Activated T-cell treated with anti-CD3 and anti-CD28 coated beads for 1 hour (primary cell): ENCODE data around the gene RNASE11.
"Not testable (repeated sequence)": the region's sequence is repeated elsewhere in the genome, so short reads cannot be mapped to it uniquely, and the experiment has no call there.

Experiments used
- DNase-seq: peaks from one replicate; pipeline ENCODE4 v3.0.0-alpha.2; 2020; ENCODE audit warnings: low read depth

RNASE11 gene

DNA sequence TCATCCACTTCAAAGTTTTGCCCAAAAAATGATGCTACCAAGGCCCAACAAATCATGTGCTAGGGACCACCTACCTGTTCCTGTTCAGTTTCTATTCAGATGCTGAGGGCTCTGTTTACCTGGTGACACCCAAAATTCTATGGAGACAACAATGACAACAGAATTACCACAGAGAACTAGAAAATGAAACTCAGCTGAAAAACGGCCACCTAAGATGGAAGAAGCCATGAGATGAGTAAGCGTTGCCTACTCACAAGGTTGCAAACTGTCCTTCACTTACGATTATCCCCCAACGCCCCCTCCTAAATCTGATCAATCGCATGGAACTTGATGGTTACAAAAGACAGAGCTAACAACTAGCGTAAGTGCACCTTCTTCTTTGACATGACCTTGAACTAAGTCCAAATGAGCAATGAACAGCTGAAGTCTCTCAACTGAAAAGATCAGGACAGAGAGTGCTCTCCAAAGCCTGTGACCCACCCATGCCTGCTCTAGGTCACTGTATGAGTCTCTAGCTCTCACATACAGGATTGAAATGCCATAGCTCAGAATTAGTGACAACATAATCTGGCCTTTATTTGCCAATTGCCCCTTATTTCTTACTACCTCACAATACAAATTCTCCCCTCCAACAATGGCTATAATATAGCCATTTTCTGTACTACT, at the start of gene RNASE11:
RNASE11 (minus strand) TSS at position 513 of the 666 bp plus-strand sequence.
- DNase-seq: no peak

DNA sequence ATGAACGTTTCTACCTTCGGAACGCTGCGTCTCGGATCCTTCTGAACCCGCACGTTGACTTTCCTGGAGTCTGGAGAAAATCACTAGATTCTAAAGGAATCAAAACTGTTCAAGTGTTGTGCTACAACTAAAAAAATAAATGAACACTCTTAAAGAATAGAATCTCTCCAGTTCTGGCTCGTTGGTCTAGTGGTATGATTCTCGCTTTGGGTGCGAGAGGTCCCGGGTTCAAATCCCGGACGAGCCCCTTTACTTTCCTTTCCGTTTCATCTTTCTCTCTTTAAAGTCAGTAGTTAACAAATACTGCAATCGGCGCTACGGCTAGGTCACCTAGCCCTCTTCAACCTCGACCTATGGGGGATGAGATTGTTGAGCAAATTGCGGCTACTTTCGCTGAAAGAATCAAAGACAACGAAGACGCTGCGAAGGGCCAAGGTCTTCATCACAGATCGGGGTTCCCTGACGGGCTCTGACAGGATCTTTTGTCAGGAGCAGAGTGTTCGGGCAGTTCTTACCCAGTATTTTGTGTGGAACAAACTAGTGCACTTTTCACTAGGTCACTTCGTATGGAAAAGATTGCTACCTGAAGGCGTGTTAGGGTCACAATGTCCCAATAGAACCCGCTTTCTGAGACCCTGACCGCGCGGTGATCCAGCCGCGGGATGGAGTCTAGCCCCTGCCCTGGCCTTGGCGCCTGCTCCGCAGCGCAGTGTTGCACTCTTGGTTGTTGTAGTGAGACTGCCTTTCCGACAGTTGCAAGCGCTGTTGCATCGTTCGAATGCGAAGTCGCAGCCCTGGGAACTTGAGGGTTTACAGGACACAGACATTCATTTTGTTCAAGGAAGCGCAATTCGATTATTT, 45.3 kb upstream of the RNASE11 start:
- DNase-seq: peak; percentile 26

DNA sequence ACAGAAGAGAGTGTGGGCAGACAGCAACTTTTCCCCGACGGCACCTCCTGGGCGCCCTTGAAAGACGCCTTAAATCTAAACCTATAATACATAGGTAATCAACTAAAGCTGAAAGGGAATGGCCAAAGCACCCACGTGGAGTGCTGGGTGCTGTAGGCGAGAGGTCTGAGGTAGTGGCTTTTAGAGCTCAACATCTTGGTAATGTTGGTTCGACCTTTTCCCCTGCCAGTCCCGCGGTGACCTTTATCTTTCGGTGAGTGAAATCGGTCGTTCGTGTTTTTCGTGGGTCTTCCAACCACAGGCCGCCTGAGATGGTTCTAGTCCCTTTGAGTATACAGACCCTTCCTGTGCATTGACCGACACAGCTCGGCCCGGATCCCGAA, 44.6 kb upstream of the RNASE11 start:
- DNase-seq: no peak

GRCh38 chr14:20631880-20632389, 44.1 kb upstream of the RNASE11 start:
- DNase-seq: no peak

DNA sequence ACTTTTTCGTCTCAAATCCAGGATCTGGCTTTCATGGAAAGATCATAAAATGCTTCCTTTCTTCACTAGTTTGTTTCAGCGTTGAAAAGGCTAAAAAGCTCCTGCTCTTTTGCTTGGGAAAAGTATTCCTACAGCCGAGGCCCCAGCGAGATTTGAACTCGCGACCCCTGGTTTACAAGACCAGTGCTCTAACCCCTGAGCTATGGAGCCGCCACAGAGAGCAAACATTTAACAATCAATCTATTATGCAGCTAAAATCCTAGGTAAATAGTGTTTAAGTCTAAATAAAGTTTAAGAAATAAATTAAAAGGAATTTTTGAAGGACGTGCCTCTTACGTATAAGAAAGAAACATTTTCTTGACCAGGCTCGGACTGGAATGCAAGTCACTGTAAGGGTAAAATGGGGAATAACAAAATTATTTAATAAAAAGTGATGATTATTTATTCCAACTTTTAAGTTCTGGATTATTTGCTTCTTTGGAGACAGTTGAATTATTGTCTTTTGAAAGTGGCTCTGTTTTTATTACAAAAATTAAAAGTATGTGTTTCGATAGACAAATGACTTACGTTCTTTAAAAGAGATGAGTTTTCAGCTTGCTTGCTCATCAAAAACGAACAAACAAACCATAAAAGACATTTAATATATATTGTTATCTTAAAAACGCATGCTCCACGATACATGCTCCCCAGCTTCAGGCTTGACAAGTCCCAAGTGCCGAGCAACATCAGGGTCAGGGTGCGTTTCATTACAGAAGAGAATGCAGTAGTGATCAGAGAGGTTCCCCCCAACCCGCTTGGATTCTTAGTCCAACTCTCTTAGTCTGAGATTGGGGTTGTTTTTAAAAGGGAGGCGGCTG, 43.5 kb upstream of the RNASE11 start:
- DNase-seq: peak; percentile 35

GRCh38 chr14:20630340-20631022, 42.7 kb upstream of the RNASE11 start:
- DNase-seq: no peak

GRCh38 chr14:20628063-20628854, 40.5 kb upstream of the RNASE11 start:
- DNase-seq: no peak

- no peak for DNase-seq
These were observed 39.7 kb upstream of the RNASE11 start for GRCh38 chr14:20627346-20628027.

GRCh38 chr14:20626274-20626673, 38.5 kb upstream of the RNASE11 start:
- DNase-seq: no peak

DNA sequence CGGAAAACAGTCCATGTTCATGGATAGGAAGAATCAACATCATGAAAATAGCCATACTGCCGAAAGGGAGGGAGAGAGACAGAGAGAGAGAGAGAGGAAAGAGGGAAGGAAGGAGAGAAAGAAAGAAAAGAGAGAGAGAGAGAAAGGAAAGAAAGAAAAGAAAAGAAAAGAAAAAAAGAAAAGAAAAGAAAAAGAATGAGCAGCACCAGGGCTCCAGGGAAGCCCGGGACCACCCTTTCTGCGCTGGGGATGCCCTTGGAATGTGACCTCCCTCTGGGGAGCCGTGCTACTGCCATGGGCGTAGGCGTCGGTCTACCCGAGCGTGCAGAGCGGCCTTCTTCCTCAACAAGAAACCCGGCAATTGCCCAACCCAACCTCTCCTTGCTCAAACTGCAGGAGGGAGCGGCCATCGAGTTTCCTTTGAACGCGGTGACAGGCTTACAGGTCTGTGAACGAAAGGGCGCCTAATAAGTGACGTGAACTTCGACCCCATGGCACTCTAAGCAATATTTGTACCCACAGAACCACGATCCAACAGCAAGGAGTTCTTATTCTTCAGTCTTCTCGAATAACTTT, 36.8 kb upstream of the RNASE11 start:
- peak; percentile 16 for DNase-seq

DNA sequence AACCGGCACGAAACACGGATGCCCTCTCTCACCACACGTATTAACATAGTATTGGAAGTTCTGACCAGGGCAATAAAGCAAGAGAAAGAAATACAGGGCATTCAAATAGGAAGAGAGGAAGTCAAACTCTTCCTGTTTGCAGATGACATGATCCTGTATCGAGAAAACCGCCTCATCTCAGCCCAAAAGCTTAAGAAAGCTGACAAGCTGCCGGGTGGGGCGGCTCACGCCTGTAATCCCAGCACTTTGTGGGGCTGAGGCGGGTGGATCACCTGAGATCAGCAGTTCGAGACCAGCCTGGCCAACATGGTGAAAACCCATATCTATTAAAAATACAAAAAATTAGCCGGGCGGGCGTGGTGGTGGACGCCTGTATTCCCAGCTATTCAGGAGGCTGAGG, 36.0 kb upstream of the RNASE11 start:
- DNase-seq: no peak

DNA sequence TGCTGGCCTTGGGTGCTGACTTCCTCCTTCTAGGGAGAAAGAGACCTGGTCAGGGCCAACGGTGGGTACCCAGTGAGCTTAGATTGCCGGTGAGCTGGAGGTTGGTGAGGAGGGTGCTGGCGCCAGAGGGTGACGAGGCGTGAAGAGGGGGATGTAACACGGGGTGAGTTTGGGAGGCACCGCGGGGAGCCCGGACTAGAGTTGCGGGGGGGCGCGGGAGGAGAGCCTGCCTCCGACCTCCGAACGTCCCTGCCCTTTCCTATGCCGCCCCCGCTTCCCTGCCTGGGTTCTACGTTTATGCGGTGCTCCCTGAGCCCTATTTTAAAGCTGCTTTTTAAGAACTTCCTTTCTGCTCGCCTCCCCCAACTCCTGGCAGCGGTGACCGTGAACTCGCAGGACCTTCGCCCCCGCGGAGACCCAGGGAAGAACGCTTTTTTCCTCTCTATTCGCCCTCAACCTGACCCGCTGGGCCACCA, 35.1 kb upstream of the RNASE11 start:
- DNase-seq: no peak

GRCh38 chr14:20620798-20621478, 33.1 kb upstream of the RNASE11 start:
- DNase-seq: no peak

GRCh38 chr14:20619688-20620087, 31.9 kb upstream of the RNASE11 start:
- DNase-seq: not testable (repeated sequence)

GRCh38 chr14:20618271-20618749, 30.5 kb upstream of the RNASE11 start:
- DNase-seq: no peak

DNA sequence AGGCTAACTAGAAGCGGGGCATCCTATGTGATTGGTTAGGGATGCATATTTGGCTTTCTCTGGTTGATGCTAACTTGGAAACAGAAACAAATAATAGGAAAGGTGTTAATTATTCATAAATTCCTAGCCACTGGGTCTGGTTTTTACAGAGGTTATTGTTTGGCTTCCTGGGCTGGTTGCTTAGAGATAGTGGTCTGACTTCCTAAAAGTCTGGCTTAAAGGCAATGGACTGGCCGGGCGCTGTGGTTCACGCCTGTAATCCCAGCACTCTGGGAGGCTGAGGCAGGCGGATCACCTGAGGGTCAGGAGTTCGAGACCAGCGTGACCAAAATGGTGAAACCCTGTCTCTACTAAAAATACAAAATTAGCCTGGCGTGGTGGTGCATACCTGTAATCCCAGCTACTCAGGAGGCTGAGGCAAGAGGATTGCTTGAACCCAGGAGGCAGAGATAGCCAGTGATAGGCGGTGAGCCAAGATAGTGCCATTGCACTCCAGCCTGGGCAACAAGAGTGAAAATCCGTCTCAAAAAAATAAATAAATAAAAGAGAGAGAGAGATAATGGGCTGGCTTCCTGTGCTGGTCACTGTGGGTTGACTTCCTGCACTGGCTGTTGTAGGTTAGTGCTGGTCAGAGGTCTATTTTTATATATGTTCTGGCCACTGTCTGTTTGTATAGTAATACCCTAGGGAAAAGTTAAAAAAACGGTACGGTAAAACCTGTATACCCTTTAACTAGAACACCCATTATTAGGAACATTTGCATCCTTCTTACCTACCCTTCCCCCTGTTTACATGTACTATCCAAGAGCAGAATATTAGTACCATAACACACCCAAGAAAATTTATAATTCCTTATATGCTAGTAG, 29.6 kb upstream of the RNASE11 start:
- no peak for DNase-seq

DNA sequence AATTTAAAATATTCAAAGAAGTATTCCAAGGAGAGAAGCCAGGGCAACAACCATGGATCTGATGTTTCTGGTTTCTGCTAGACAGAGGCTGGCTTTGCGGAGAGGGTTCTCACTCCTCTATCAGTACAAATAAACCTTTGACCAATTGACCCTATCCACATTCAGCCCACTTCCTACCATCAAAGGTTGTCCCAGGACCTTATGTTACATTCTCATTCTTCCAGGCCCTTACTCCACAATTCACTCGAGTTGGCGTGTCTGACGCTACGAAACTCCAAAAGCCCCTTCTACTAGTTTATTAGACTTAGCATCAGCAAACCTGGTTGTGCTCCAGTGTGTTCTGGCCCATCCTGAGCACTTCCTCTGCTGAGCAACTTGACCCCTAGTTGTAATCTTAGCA, 28.2 kb upstream of the RNASE11 start:
- DNase-seq: no peak
